NCI-H2171 (cell line): Measurements from ENCODE around the gene ZNF407.
A peak's percentile ranks its signal among the peaks of the same experiment; 100 is the strongest.

Experiments used
- DNase-seq: peaks from one replicate; lab custom pipeline; 2025; lab: John Stamatoyannopoulos, UW

ZNF407 gene

DNA sequence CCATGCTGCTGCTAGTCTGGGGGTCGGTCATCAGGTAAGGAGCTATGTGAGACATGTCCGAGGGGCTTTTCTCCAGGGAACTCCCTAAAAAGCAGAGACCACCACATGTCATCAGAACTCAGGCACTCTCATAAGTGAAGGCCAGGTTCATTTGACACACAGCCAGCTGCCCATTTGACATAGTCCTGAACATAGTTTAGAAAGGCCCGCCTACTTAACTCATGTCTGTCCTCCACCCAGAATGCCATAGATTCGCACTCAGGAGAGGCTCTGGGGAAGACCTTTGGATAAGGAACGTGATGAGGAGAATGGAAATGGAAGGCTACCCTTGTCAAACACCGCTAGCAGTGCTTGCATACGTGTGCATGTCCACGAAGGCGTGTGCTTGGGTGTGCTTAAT is 454.1 kb downstream of the ZNF407 start:
- DNase-seq, result no peak

- no peak for DNase-seq
These were observed 454.8 kb downstream of the ZNF407 start for GRCh38 chr18:75052475-75052874.

DNA sequence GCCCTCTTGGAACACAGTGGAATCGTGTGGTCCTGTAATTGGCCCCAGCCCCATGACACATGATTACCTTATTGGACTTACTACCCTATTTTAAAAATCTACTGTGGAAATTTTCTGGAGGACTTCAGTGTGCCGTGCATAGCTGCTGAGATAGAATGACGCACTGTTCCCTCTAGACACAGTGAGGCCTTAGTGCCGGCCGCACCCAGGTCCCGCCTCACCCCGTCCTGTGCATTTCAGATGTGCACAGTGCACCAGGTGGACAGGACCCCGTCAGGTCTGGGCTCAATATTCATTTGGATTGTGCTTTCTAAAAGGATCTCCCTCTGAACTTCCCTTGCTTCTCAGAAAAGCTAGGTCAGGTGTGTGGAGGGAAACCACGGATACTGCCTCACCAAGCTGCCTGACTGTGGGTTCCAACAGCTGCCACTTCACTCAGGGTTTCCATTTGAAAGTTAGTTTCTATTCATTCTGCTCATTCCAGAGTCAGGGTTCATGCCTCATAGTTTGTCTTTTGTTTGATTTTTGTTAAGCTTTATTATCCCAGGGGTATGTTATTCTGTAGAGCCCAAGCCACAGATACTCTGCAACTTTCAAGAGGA is 455.5 kb downstream of the ZNF407 start:
- no peak for DNase-seq

DNA sequence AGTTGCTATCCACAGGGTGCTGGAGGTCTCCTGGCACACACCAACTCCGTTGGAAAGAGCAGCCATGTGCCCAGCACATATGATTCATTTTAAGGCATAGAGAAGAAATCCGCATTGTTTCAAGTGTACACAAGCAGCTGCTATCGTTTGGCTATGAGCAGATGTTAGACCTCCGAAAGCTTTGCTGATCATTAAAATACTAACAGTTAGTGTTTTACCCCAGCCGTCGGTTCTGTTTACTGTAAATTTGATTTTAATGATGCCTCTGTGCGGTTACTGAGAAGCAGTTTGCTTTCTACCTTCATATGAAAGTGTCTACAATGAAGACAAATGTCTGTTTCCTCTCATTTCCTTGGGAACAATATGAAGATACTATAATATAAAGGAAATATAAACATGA is 456.4 kb downstream of the ZNF407 start:
- no peak for DNase-seq

- DNase-seq, result no peak
These were observed 456.9 kb downstream of the ZNF407 start for GRCh38 chr18:75054611-75055010.

GRCh38 chr18:75057169-75057960 is 459.7 kb downstream of the ZNF407 start:
- no peak for DNase-seq

DNA sequence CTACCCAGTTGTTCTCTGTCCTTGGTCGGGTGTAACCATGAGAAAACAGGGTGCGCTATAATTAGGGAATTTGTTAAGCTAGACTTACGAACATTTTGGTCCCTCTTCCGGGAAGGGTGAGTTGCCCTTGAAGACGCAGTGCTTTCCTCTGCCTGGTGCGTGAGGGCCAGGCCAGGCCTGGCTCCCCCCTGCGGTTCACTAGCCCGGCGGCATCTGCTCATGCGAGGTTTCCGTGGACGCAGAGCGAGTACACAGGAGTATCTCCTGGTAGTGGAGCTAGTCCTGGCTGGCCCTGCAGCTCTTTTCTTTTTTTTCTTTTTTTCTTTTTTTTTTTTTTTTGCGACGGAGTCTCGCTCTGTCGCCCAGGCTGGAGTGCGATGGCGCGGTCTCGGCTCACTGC is 462.5 kb downstream of the ZNF407 start:
- DNase-seq, result no peak

DNA sequence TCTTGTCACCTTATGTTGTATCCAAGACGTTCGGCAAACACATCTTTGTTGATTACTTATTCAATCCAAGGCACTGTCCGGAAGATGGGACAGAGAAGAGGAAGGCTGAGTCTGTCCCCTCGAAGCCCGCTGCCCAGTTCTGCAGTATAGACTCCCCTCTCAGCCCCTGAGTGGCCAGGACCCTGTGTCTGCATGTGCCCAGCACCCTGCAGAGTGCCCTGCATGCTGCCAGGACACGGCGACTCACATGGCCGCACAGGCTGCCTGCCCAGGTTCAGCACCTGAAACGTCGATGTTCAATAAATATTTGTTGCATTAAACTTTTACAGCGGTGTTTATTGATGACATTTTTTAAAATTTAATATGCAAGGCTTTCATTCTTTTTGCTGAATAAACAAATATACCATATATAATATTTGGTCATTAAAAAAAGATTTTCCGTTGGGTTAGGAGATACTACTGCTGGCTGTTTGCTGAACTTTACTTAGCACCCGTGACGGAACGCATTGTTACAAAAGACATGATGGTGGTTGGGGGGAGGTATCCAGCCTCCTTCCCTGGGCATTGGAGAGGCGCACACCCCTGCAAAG is 464.7 kb downstream of the ZNF407 start:
- no peak for DNase-seq

GRCh38 chr18:75063196-75063595 is 465.5 kb downstream of the ZNF407 start:
- no peak for DNase-seq

- DNase-seq, result no peak
These were observed 466.2 kb downstream of the ZNF407 start for GRCh38 chr18:75063615-75064512.

GRCh38 chr18:75064513-75064905 is 466.8 kb downstream of the ZNF407 start:
- DNase-seq, result no peak

GRCh38 chr18:75065251-75066000 is 467.8 kb downstream of the ZNF407 start:
- DNase-seq, result no peak

DNA sequence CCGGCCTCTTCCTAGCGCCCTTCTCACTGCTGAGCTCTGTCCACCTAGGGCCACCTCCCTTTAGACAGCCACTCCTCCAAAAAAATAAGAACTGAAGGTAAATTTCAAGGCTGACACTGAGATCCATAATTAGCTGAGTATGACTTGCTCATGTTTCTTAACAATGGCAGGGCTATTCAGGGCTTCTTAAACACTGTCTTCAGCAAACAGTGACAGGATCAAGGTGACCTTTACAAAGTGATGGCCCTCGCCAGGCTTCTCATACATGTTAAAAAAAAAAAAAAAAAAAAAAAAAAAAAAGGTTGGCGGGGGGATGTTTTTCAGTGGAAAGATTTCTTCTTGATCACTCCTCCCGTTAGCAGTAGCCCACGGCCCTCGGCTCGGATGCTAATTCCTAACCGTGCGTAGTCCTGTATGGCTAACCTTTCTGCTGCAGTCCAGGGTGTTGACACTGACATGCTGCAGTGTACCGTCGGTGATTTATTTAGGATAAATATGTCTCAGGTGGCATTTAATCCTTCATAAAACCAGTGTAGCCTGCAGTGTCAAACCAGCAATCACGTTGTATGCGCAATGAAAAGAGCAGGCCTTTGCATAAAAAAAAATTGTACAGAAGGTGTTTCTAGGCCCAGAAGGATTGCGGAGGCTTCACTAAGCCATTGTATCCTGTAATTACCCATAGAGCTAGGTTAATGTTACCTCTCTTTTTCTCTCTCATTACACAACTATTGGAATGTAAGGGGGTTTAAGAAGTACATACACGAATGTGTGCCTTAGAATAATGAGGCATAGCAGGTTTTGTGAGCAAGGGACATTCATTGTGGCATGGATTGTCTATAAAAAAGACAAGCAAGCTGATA is 468.6 kb downstream of the ZNF407 start:
- DNase-seq, result no peak

- DNase-seq, result no peak
These were observed 469.3 kb downstream of the ZNF407 start for GRCh38 chr18:75066936-75067335.

GRCh38 chr18:75067996-75068645 is 470.5 kb downstream of the ZNF407 start:
- no peak for DNase-seq

GRCh38 chr18:75068682-75069435 is 471.2 kb downstream of the ZNF407 start:
- DNase-seq, result peak; percentile 52

DNA sequence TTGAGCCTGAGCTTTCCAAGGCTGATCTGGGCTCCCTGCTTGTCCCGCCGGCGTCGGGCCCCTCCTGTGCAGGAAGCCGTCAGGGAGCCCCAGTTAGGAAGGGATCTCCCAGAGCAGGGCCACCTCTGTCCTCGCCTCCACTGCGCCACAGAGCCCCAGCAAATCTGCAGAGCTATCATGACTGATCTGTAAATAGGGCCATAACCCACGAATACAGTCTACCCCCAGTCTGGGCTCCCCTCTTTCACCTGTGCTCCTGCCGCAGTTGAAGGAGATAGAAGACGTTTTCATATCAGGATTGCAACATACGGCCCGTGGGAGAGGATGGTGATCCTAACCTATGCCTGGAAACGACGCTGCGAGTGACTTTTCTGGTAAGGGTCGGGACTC is 472.6 kb downstream of the ZNF407 start:
- DNase-seq, result no peak

DNA sequence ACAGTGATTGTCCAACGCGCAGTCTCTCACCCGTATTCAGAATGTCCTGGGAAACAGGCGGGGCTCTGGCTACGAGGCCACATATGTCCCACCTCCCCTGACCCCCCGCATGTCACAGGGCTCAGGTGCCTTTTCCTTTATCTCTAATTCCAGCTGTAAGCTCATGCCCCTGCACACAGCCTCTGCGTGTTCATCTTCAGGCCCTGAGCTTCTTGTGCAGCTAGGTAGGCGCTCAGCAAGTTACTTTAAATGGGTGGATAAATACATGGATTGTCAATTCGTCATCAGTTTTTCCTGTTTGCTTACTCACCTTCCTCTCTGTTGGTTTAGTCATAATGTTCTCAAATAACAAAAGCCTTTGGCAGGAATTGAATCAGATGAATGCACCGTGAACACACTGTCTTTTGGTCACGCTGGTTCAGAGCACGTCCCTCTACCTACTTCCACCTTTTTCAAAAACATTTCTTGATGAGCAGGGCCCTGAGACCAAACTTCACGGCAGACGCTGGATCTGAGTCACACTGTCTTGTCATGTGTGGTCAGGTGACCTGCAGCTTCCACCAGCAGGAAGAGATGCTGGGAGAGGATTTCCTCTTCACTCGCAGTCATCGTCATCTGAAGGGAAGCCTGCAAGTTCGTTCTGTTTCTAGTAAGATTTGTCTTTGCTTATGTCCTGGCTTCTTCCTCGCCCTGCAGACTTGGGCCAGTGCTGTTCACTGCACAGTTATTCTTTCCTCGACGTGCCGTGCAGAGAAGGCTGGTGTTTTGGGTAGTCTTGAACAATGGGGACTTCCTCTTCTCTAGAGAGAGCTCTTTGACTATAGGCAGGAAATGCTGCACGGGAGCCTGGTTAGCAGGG is 473.2 kb downstream of the ZNF407 start:
- DNase-seq, result no peak

GRCh38 chr18:75071484-75071785 is 473.8 kb downstream of the ZNF407 start:
- DNase-seq, result no peak
